HG02870 (cell line): ENCODE measurements around the gene OR2AG2.
"Not testable (repeated sequence)": the region's sequence is repeated elsewhere in the genome, so short reads cannot be mapped to it uniquely, and the experiment has no call there.

Experiments used
- ATAC-seq: cut with Tn5 transposase; IDR thresholded peaks from one replicate; pipeline ENCODE4 v1.9.1; 2021; ENCODE audit warnings: mild to moderate bottlenecking, moderate library complexity; ENCODE audit not compliant: unreplicated experiment

OR2AG2 gene

GRCh38 chr11:6771926-6772893 is at the start of gene OR2AG2:
TSS of gene OR2AG2 (minus strand) at chr11:6771976. CDS start at chr11:6768957, 3,019 bp downstream.
- ATAC-seq, result peak; percentile 93

- ATAC-seq, result no peak
Observed at GRCh38 chr11:6818967-6819366, 47.2 kb upstream of the OR2AG2 start.

- no peak for ATAC-seq
Observed at GRCh38 chr11:6817694-6818093, 45.9 kb upstream of the OR2AG2 start.

GRCh38 chr11:6813656-6814055 is 41.9 kb upstream of the OR2AG2 start:
- no peak for ATAC-seq

GRCh38 chr11:6812390-6813005 is 40.7 kb upstream of the OR2AG2 start:
- no peak for ATAC-seq

GRCh38 chr11:6801075-6801474 is 29.3 kb upstream of the OR2AG2 start:
- not testable (repeated sequence) for ATAC-seq

- no peak for ATAC-seq
Observed at GRCh38 chr11:6799402-6799801, 27.6 kb upstream of the OR2AG2 start, which contains the start of gene OR6A2. TSS of gene OR6A2 (minus strand) at chr11:6799689. CDS start at chr11:6795708, 3,981 bp downstream.

GRCh38 chr11:6794639-6795038 is 22.9 kb upstream of the OR2AG2 start:
- no peak for ATAC-seq

GRCh38 chr11:6790546-6790945 is 18.8 kb upstream of the OR2AG2 start:
- ATAC-seq, result no peak

GRCh38 chr11:6782720-6783119 is 10.9 kb upstream of the OR2AG2 start, which contains the start of gene OR2AG1:
TSS of gene OR2AG1 (plus strand) at chr11:6783020. CDS start at chr11:6785038, 2,018 bp downstream.
- no peak for ATAC-seq

GRCh38 chr11:6780829-6781228 is 9.1 kb upstream of the OR2AG2 start:
- no peak for ATAC-seq

- ATAC-seq, result no peak
Observed at GRCh38 chr11:6778518-6778917, 6.7 kb upstream of the OR2AG2 start.

GRCh38 chr11:6757373-6757967 is 14.3 kb downstream of the OR2AG2 start:
- ATAC-seq, result peak; percentile 67

GRCh38 chr11:6755953-6756347 is 15.8 kb downstream of the OR2AG2 start:
- no peak for ATAC-seq

GRCh38 chr11:6755303-6755952 is 16.3 kb downstream of the OR2AG2 start:
- ATAC-seq, result no peak

- no peak for ATAC-seq
Observed at GRCh38 chr11:6747097-6747668, 24.6 kb downstream of the OR2AG2 start.

- no peak for ATAC-seq
Observed at GRCh38 chr11:6746626-6747025, 25.1 kb downstream of the OR2AG2 start.

- peak; percentile 65 for ATAC-seq
Observed at GRCh38 chr11:6746086-6746618, 25.6 kb downstream of the OR2AG2 start.

- ATAC-seq, result peak; percentile 61
Observed at GRCh38 chr11:6745465-6746015, 26.2 kb downstream of the OR2AG2 start.

GRCh38 chr11:6745018-6745417 is 26.8 kb downstream of the OR2AG2 start:
- no peak for ATAC-seq
